Activated CD4-positive, alpha-beta T cell treated with anti-CD3 and anti-CD28 coated beads for 36 hours (primary cell): ENCODE measurements around the gene SLC17A6. TPM values are rescaled to one million over a fixed set of nuclear protein-coding genes. Genes with fewer than 3 reads are reported as not detected.
A peak's percentile ranks its signal among the peaks of the same experiment; 100 is the strongest.

ENCODE experiments used
- ATAC-seq: fragments of 200-7000 bp; cut with Tn5 transposase; one replicate; pipeline ENCODE4 v1.10.0; 2021; ENCODE audit warnings: mild to moderate bottlenecking, moderate library complexity
- CTCF ChIA-PET: fragments of 350-600 bp; sonication (Branson Sonifier 250); formaldehyde crosslinking; loops from one replicate; lab custom pipeline; 2021; ENCODE audit warnings: antibody characterized with exemption; lab: Charles Lee
- POLR2A ChIA-PET: fragments of 350-600 bp; sonication (Branson Sonifier 250); formaldehyde crosslinking; loops from one replicate; lab custom pipeline; 2021; ENCODE audit warnings: antibody characterized with exemption, inconsistent platforms; lab: Charles Lee
- DNase-seq: peaks from one replicate; pipeline ENCODE4 v3.0.0-alpha.2; 2020
- H3K27ac Mint-ChIP-seq: one replicate; pipeline ENCODE4 v1.8.0; 2021; ENCODE audit warnings: mixed read lengths
- H3K27me3 Mint-ChIP-seq: one replicate; pipeline ENCODE4 v1.8.0; 2021; ENCODE audit warnings: mixed read lengths
- H3K36me3 Mint-ChIP-seq: one replicate; pipeline ENCODE4 v1.8.0; 2021; ENCODE audit warnings: low read depth, mixed read lengths
- H3K4me1 Mint-ChIP-seq: one replicate; pipeline ENCODE4 v1.8.0; 2021; ENCODE audit warnings: mixed read lengths
- H3K4me3 Mint-ChIP-seq: one replicate; pipeline ENCODE4 v1.8.0; 2021; ENCODE audit warnings: mild to moderate bottlenecking, moderate library complexity, mixed read lengths
- H3K9me3 Mint-ChIP-seq: one replicate; pipeline ENCODE4 v1.8.0; 2021; ENCODE audit warnings: low read depth, mixed read lengths
- intact Hi-C, 2 experiments: fragments of 100-400 bp; cut with DNase I in 1 of 2; cut with micrococcal nuclease in 1 of 2; formaldehyde crosslinking; loops; one replicate each; pipeline versions ENCODE4 v1.14.2 to v1.15.1; 2022 to 2024; cut with DNase I, micrococcal nuclease
- total RNA-seq, 2 experiments: library from RNA; stranded (reverse); gene quantifications; one replicate each; pipeline ENCODE4 v1.2.3, GENCODE V29; 2021

The SLC17A6 gene
- not detected for total RNA-seq

- ChIA-PET POLR2A (no interaction called here), CTCF (no interaction called here)
- peaks cover 14% of the 10 kb centered on the region for H3K4me1 Mint-ChIP-seq
- intact Hi-C loops, result loop anchor here in 1 of 2 experiments (10.0 kb wide), 1 partner anchor 327 kb away; the partner anchor contains the start of gene GAS2
- H3K27me3 Mint-ChIP-seq, result peaks cover 59% of the 10 kb centered on the region
- H3K4me3 Mint-ChIP-seq, result no peak within 1 kb of the TSS
- H3K36me3 Mint-ChIP-seq, result no peaks in the 10 kb centered on the region
- DNase-seq (peak; percentile 40), ATAC-seq (peak; percentile 42)
- H3K27ac Mint-ChIP-seq, result no peak within 1 kb of the TSS
- H3K9me3 Mint-ChIP-seq, result no peaks in the 10 kb centered on the region
These were observed at the start of gene SLC17A6 for GRCh38 chr11:22337596-22338485. Gene SLC17A6 (plus strand): TSS chr11:22338381. CDS start chr11:22338534, 153 bp downstream.

- ATAC-seq (no peak), DNase-seq (no peak)
- POLR2A ChIA-PET, result no interaction called here
- Mint-ChIP-seq H3K4me1 (no peaks in the 10 kb centered on the region), H3K36me3 (no peaks in the 10 kb centered on the region), H3K27me3 (peaks cover 12% of the 10 kb centered on the region), H3K9me3 (no peaks in the 10 kb centered on the region), H3K4me3 (no peak overlapping the region), H3K27ac (no peak overlapping the region)
- CTCF ChIA-PET, result interaction anchor here (1.4 kb wide), 1 partner anchor 58 kb away, joined by 4 read pairs; no protein-coding TSS in a partner anchor
- intact Hi-C loops, result loop anchor here in 1 of 2 experiments (5.0 kb wide), 2 partner anchors 130 to 1655 kb away; no protein-coding TSS in a partner anchor
These were observed 35.8 kb upstream of the SLC17A6 start for GRCh38 chr11:22302368-22302767.

GRCh38 chr11:22304337-22304961 is 33.7 kb upstream of the SLC17A6 start:
- Mint-ChIP-seq H3K9me3 (no peaks in the 10 kb centered on the region), H3K36me3 (no peaks in the 10 kb centered on the region), H3K4me3 (no peak overlapping the region), H3K27ac (no peak overlapping the region), H3K4me1 (no peaks in the 10 kb centered on the region), H3K27me3 (peaks cover 12% of the 10 kb centered on the region)
- no peak for ATAC-seq
- ChIA-PET CTCF (interaction anchor here (0.6 to 2.5 kb wide), 11 partner anchors 9 to 1657 kb away, joined by 3 to 13 read pairs (median 4); no protein-coding TSS in a partner anchor), POLR2A (no interaction called here)
- DNase-seq, result no peak
- intact Hi-C loops, result loop anchor here (1.0 to 5.0 kb wide), 5 partner anchors 59 to 1657 kb away; no protein-coding TSS in a partner anchor

GRCh38 chr11:22317656-22318055 is 20.5 kb upstream of the SLC17A6 start:
- Mint-ChIP-seq H3K4me1 (no peaks in the 10 kb centered on the region), H3K9me3 (no peaks in the 10 kb centered on the region), H3K27ac (no peak overlapping the region), H3K36me3 (no peaks in the 10 kb centered on the region), H3K4me3 (no peak overlapping the region), H3K27me3 (peaks cover 5% of the 10 kb centered on the region)
- ChIA-PET CTCF (interaction anchor here (0.5 to 0.7 kb wide), 2 partner anchors 9 to 75 kb away, joined by 3 to 4 read pairs; no protein-coding TSS in a partner anchor), POLR2A (no interaction called here)
- intact Hi-C loops, result no loop called here
- no peak for ATAC-seq
- DNase-seq, result no peak

GRCh38 chr11:22331771-22332170 is 6.4 kb upstream of the SLC17A6 start:
- intact Hi-C loops, result loop anchor here (2.0 to 10.0 kb wide), 3 partner anchors 209 to 401 kb away; partner anchors contain the start of gene GAS2 (in 1 of the 2)
- POLR2A ChIA-PET, result no interaction called here
- H3K9me3 Mint-ChIP-seq, result no peaks in the 10 kb centered on the region
- no peaks in the 10 kb centered on the region for H3K36me3 Mint-ChIP-seq
- DNase-seq (no peak), ATAC-seq (no peak)
- H3K4me1 Mint-ChIP-seq, result no peaks in the 10 kb centered on the region
- no peak overlapping the region for H3K27ac Mint-ChIP-seq
- peaks cover 12% of the 10 kb centered on the region for H3K27me3 Mint-ChIP-seq
- CTCF ChIA-PET, result no interaction called here
- no peak overlapping the region for H3K4me3 Mint-ChIP-seq

- peaks cover 47% of the 10 kb centered on the region for H3K27me3 Mint-ChIP-seq
- CTCF ChIA-PET, result interaction anchor here (1.7 kb wide), 1 partner anchor 452 kb away, joined by 7 read pairs; no protein-coding TSS in a partner anchor
- H3K27ac Mint-ChIP-seq, result no peak overlapping the region
- POLR2A ChIA-PET, result no interaction called here
- ATAC-seq (no peak), DNase-seq (no peak)
- no peak overlapping the region for H3K4me3 Mint-ChIP-seq
- no peaks in the 10 kb centered on the region for H3K9me3 Mint-ChIP-seq
- intact Hi-C loops, result loop anchor here in 1 of 2 experiments (10.0 kb wide), 1 partner anchor 328 kb away; the partner anchor contains the start of gene GAS2
- H3K36me3 Mint-ChIP-seq, result no peaks in the 10 kb centered on the region
- peaks cover 11% of the 10 kb centered on the region for H3K4me1 Mint-ChIP-seq
These were observed 1.6 kb upstream of the SLC17A6 start for GRCh38 chr11:22336587-22336986.

- no peak overlapping the region for H3K4me3 Mint-ChIP-seq
- ATAC-seq (no peak), DNase-seq (no peak)
- H3K27me3 Mint-ChIP-seq, result peaks cover 72% of the 10 kb centered on the region
- POLR2A ChIA-PET, result no interaction called here
- H3K27ac Mint-ChIP-seq, result no peak overlapping the region
- H3K9me3 Mint-ChIP-seq, result no peaks in the 10 kb centered on the region
- peaks cover 16% of the 10 kb centered on the region for H3K4me1 Mint-ChIP-seq
- intact Hi-C loops, result loop anchor here in 1 of 2 experiments (10.0 kb wide), 1 partner anchor 325 kb away; the partner anchor contains the start of gene GAS2
- no peaks in the 10 kb centered on the region for H3K36me3 Mint-ChIP-seq
- CTCF ChIA-PET, result interaction anchor here (1.8 kb wide), 1 partner anchor 448 kb away, joined by 4 read pairs; no protein-coding TSS in a partner anchor
These were observed 1.4 kb downstream of the SLC17A6 start for GRCh38 chr11:22339611-22340010.

GRCh38 chr11:22340235-22340634 is 2.1 kb downstream of the SLC17A6 start:
- Mint-ChIP-seq H3K4me3 (no peak overlapping the region), H3K27me3 (peaks cover 70% of the 10 kb centered on the region), H3K4me1 (peaks cover 16% of the 10 kb centered on the region), H3K9me3 (no peaks in the 10 kb centered on the region), H3K36me3 (no peaks in the 10 kb centered on the region), H3K27ac (no peak overlapping the region)
- ChIA-PET CTCF (interaction anchor here (1.8 kb wide), 1 partner anchor 447 kb away, joined by 4 read pairs; no protein-coding TSS in a partner anchor), POLR2A (no interaction called here)
- intact Hi-C loops, result no loop called here
- ATAC-seq, result no peak
- DNase-seq, result no peak

- ATAC-seq (peak; percentile 19), DNase-seq (no peak)
- H3K27me3 Mint-ChIP-seq, result peaks cover 68% of the 10 kb centered on the region
- intact Hi-C loops, result no loop called here
- no peaks in the 10 kb centered on the region for H3K36me3 Mint-ChIP-seq
- peaks cover 16% of the 10 kb centered on the region for H3K4me1 Mint-ChIP-seq
- ChIA-PET CTCF (interaction anchor here (0.7 to 1.8 kb wide), 2 partner anchors 218 to 447 kb away, joined by 3 to 4 read pairs; no protein-coding TSS in a partner anchor), POLR2A (no interaction called here)
- H3K27ac Mint-ChIP-seq, result no peak overlapping the region
- H3K4me3 Mint-ChIP-seq, result no peak overlapping the region
- no peaks in the 10 kb centered on the region for H3K9me3 Mint-ChIP-seq
These were observed 2.8 kb downstream of the SLC17A6 start for GRCh38 chr11:22340701-22341587.

- ChIA-PET POLR2A (no interaction called here), CTCF (no interaction called here)
- ATAC-seq, result no peak
- no peaks in the 10 kb centered on the region for H3K36me3 Mint-ChIP-seq
- H3K4me3 Mint-ChIP-seq, result no peak overlapping the region
- no peak overlapping the region for H3K27ac Mint-ChIP-seq
- H3K9me3 Mint-ChIP-seq, result no peaks in the 10 kb centered on the region
- intact Hi-C loops, result no loop called here
- no peak for DNase-seq
- peaks cover 71% of the 10 kb centered on the region for H3K27me3 Mint-ChIP-seq
- peaks cover 16% of the 10 kb centered on the region for H3K4me1 Mint-ChIP-seq
These were observed 3.4 kb downstream of the SLC17A6 start for GRCh38 chr11:22341588-22341931.
